GM18511 (cell line): ENCODE measurements around the gene CSF2.
"Not testable (repeated sequence)": the region's sequence is repeated elsewhere in the genome, so short reads cannot be mapped to it uniquely, and the experiment has no call there.

Source experiments
- ATAC-seq: cut with Tn5 transposase; IDR thresholded peaks from one replicate; pipeline ENCODE4 v1.9.1; 2021; ENCODE audit warnings: mild to moderate bottlenecking, moderate library complexity; ENCODE audit not compliant: unreplicated experiment

The CSF2 gene

GRCh38 chr5:132105688-132106087 lies 32.1 kb downstream of the CSF2 start:
- no peak for ATAC-seq

GRCh38 chr5:132108495-132108894 lies 34.9 kb downstream of the CSF2 start:
- not testable (repeated sequence) for ATAC-seq

- ATAC-seq, result not testable (repeated sequence)
Observed at GRCh38 chr5:132108957-132109356, 35.4 kb downstream of the CSF2 start.

- no peak for ATAC-seq
Observed at GRCh38 chr5:132109494-132110053, 36.0 kb downstream of the CSF2 start.

- no peak for ATAC-seq
Observed at GRCh38 chr5:132110195-132110594, 36.6 kb downstream of the CSF2 start.

GRCh38 chr5:132110930-132111329 lies 37.3 kb downstream of the CSF2 start:
- ATAC-seq, result no peak

GRCh38 chr5:132112111-132112510 lies 38.5 kb downstream of the CSF2 start:
- no peak for ATAC-seq

GRCh38 chr5:132114150-132115121 lies 40.8 kb downstream of the CSF2 start:
- ATAC-seq, result no peak

- no peak for ATAC-seq
Observed at GRCh38 chr5:132115375-132115774, 41.8 kb downstream of the CSF2 start.

GRCh38 chr5:132116072-132116471 lies 42.5 kb downstream of the CSF2 start:
- ATAC-seq, result no peak

- ATAC-seq, result not testable (repeated sequence)
Observed at GRCh38 chr5:132116909-132117489, 43.4 kb downstream of the CSF2 start.

- not testable (repeated sequence) for ATAC-seq
Observed at GRCh38 chr5:132120717-132121116, 47.1 kb downstream of the CSF2 start.

GRCh38 chr5:132122971-132123370 lies 49.4 kb downstream of the CSF2 start:
- not testable (repeated sequence) for ATAC-seq

GRCh38 chr5:132123578-132123977 lies 50.0 kb downstream of the CSF2 start:
- not testable (repeated sequence) for ATAC-seq
